Mesothelial cell of epicardium (in vitro differentiated cells): Measurements from ENCODE around the gene SDK1. TPM values are rescaled to one million over a fixed set of nuclear protein-coding genes. Genes with fewer than 3 reads are reported as not detected.

Experiments
- DNase-seq, 2 experiments: peaks; one replicate each; pipeline ENCODE4 v3.0.0; 2021; ENCODE audit warnings: low spot score in 2 of 2; ENCODE audit not compliant: unreplicated experiment in 2 of 2
- H3K27ac Mint-ChIP-seq: 2 replicates; pipeline ENCODE4 v1.8.0; 2021; ENCODE audit warnings: mixed read lengths
- H3K27me3 Mint-ChIP-seq: 2 replicates; pipeline ENCODE4 v1.8.0; 2021; ENCODE audit warnings: low read depth, mixed read lengths
- H3K36me3 Mint-ChIP-seq: 2 replicates; pipeline ENCODE4 v1.8.0; 2021; ENCODE audit warnings: mixed read lengths
- H3K4me1 Mint-ChIP-seq: 2 replicates; pipeline ENCODE4 v1.8.0; 2021; ENCODE audit warnings: mixed read lengths
- H3K4me3 Mint-ChIP-seq: 2 replicates; pipeline ENCODE4 v1.8.0; 2021; ENCODE audit warnings: mild to moderate bottlenecking, moderate library complexity, mixed read lengths
- H3K9me3 Mint-ChIP-seq: 2 replicates; pipeline ENCODE4 v1.8.0; 2021; ENCODE audit warnings: mixed read lengths
- total RNA-seq: library from RNA; stranded (reverse); gene quantifications from 3 replicates; pipeline ENCODE4 v1.2.1, GENCODE V29; 2021
- TF ChIP-seq, protein P1 (sequence below): fragments of 200-600 bp; sonication (generic); IDR thresholded peaks from one replicate; pipeline ENCODE4 v1.5.0; 2021; ENCODE audit warnings: antibody characterized with exemption; ENCODE audit not compliant: unreplicated experiment

SDK1 gene
- total RNA-seq, 1 donor from 2014 or later = 12.8 TPM

DNA sequence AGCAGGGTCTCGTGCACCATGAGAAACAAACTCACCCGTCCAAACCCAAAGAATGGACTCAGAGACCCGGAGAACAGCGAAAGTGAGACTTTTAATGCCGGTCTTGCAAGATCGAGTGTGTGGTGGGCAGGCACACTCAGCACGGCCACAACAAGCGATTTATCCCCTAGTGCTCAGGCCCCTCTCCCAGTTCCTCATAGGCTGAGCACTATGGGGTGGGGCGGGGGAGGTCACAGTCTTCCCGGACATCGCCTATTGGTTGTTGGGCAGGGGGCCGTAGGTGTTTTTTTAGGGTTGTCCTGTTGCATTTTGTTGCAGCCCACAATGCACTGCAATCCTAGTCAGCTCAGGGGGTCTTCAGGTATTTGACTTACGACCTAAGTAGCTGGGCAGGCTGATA, 772.7 kb downstream of the SDK1 start:
- Mint-ChIP-seq H3K27ac (no peak overlapping the region), H3K4me3 (no peak overlapping the region), H3K9me3 (peaks cover 5% of the 10 kb centered on the region), H3K36me3 (peaks cover 9% of the 10 kb centered on the region), H3K27me3 (no peaks in the 10 kb centered on the region), H3K4me1 (peaks cover 2% of the 10 kb centered on the region)
- DNase-seq = no peak
- TF ChIP-seq, protein P1, sequence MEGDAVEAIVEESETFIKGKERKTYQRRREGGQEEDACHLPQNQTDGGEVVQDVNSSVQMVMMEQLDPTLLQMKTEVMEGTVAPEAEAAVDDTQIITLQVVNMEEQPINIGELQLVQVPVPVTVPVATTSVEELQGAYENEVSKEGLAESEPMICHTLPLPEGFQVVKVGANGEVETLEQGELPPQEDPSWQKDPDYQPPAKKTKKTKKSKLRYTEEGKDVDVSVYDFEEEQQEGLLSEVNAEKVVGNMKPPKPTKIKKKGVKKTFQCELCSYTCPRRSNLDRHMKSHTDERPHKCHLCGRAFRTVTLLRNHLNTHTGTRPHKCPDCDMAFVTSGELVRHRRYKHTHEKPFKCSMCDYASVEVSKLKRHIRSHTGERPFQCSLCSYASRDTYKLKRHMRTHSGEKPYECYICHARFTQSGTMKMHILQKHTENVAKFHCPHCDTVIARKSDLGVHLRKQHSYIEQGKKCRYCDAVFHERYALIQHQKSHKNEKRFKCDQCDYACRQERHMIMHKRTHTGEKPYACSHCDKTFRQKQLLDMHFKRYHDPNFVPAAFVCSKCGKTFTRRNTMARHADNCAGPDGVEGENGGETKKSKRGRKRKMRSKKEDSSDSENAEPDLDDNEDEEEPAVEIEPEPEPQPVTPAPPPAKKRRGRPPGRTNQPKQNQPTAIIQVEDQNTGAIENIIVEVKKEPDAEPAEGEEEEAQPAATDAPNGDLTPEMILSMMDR = no peak

DNA sequence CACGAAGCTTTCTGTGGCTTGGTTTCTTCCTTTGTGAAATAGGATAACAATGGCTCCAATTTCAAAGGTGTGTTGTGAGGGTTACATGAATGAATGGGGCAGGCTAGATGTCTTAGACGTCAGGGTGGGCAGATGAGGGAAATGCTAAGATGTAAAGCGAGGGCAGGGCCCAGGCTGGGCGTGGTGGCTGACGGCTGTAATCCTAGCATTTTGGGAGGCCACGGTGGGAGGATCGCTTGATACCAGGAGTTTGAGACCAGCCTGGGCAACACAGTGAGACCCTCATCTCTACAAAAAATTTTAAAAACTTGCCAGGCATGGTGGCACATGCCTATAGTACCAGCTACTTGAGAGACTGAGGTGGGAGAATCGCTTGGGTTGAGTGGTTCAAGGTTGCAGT, 773.4 kb downstream of the SDK1 start:
- Mint-ChIP-seq H3K27ac (no peak overlapping the region), H3K4me1 (peaks cover 2% of the 10 kb centered on the region), H3K9me3 (peaks cover 5% of the 10 kb centered on the region), H3K36me3 (peaks cover 9% of the 10 kb centered on the region), H3K27me3 (no peaks in the 10 kb centered on the region), H3K4me3 (no peak overlapping the region)
- DNase-seq = no peak
- TF ChIP-seq, protein P1 = no peak

DNA sequence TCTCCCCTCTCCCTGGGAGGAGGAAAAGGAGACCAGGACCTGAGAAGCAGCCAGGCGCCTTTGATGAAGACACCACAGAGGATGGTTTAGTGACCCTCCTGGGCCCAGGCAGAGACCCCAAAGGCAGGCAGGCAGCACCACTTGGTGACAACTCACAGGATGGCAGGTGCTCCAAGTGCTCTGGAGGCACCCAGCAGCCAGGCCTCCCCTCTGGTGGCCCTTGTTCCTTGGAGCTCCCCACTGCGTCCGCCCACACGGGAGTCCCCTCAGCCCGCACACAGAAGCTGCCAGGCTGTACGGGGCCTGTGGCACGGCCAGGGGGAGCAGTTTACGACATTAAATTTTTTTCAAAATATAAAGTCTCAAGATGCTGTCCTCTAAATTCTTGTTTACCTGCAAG, 773.9 kb downstream of the SDK1 start:
- peaks cover 9% of the 10 kb centered on the region for H3K36me3 Mint-ChIP-seq
- DNase-seq = no peak
- no peak overlapping the region for H3K4me3 Mint-ChIP-seq
- no peaks in the 10 kb centered on the region for H3K27me3 Mint-ChIP-seq
- peaks cover 5% of the 10 kb centered on the region for H3K9me3 Mint-ChIP-seq
- TF ChIP-seq, protein P1 = no peak
- peaks cover 2% of the 10 kb centered on the region for H3K4me1 Mint-ChIP-seq
- H3K27ac Mint-ChIP-seq = no peak overlapping the region

DNA sequence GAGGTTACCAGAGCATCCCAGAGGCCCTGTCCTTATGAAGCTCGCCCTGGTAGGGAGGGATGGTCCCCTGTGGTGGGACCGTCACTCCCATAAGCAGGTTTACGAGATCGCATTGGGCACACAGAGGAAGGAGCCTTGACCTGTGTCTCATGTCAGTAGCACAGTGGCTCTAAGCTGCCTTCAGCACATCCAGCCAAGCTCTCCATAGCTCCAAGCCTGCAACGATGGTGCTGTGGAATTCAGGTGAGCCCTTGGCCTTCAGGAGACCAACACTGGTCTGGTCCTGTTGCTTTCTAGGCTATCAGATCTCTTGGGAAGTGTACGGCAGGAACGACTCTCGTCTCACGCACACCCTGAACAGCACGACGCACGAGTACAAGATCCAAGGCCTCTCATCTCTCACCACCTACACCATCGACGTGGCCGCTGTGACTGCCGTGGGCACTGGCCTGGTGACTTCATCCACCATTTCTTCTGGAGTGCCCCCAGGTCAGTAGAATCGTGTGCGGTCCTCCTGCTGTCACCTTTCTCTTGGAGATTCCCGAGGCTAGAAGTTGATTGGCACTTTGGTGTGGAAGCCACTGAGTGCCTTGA, 775.7 kb downstream of the SDK1 start:
- H3K27ac Mint-ChIP-seq = no peak overlapping the region
- H3K27me3 Mint-ChIP-seq = no peaks in the 10 kb centered on the region
- H3K9me3 Mint-ChIP-seq = peaks cover 5% of the 10 kb centered on the region
- peaks cover 7% of the 10 kb centered on the region for H3K36me3 Mint-ChIP-seq
- H3K4me1 Mint-ChIP-seq = no peaks in the 10 kb centered on the region
- no peak for DNase-seq
- TF ChIP-seq, protein P1 = no peak
- no peak overlapping the region for H3K4me3 Mint-ChIP-seq

DNA sequence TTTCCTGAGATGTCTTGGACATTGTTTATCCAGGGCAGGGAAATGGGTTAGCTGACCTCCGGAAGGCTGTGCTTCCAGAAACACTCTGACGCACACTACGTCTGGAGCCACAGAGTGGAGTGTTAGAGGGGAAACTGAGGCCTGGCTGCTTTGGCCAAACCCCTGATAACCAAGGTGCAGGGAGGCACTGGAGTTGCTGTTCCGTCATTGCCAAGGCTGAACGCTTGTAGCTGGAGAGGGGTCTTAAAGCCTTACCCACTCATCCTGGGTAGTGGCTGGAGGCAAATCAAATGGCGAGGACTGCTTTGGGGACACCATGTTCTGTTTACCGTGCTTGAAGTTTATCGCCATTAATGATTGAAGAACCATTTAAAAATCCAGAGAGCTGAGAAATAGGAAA, 776.9 kb downstream of the SDK1 start:
- peaks cover 7% of the 10 kb centered on the region for H3K36me3 Mint-ChIP-seq
- peaks cover 5% of the 10 kb centered on the region for H3K9me3 Mint-ChIP-seq
- no peak for DNase-seq

More for the DNA sequence above, 776.9 kb downstream of the SDK1 start:
- H3K4me3 Mint-ChIP-seq = no peak overlapping the region
- H3K27ac Mint-ChIP-seq = no peak overlapping the region
- H3K4me1 Mint-ChIP-seq = no peaks in the 10 kb centered on the region
- H3K27me3 Mint-ChIP-seq = no peaks in the 10 kb centered on the region
- TF ChIP-seq, protein P1 = no peak
